ENCODE results near the gene SSNA1. TPM values are rescaled to one million over a fixed set of nuclear protein-coding genes. Genes with fewer than 3 reads are reported as not detected.

Gene SSNA1
- total and polyA plus RNA-seq, 9 of the 15 experiments (the other 6 are each of a cell fraction or from before 2014, with no cell fraction given): 1.9 to 130 (median 57.1) TPM

- TF ChIP-seq CTCF (IDR thresholded peaks at IDR 0.05 in 2 of 3, conservative IDR thresholded peaks at IDR 0.05 in 1 of 3; ENCODE audit: insufficient read depth in 2 of 3, low read depth in 1 of 3, low read length in 3 of 3): no peak
- TF ChIP-seq BMI1 (IDR thresholded peaks at IDR 0.05; ENCODE audit: low read length): no peak
- TF ChIP-seq HDAC1 (IDR thresholded peaks at IDR 0.05): no peak
- no peak for TF ChIP-seq ZNF740 (CRISPR knock-in tag; IDR thresholded peaks at IDR 0.05)
- TF ChIP-seq ZNF740 (tag; IDR thresholded peaks at IDR 0.05): no peak
- TF ChIP-seq SIN3B (IDR thresholded peaks at IDR 0.05; ENCODE audit: low read depth): no peak
- TF ChIP-seq TAF1 (IDR thresholded peaks at IDR 0.05; ENCODE audit: control insufficient read depth, extremely low read depth, insufficient read depth, low read length, severe bottlenecking): no peak
- no peak for TF ChIP-seq ARID3B (CRISPR knock-in tag; IDR thresholded peaks at IDR 0.05; ENCODE audit: borderline replicate concordance)
- no peak for TF ChIP-seq THRA (IDR thresholded peaks at IDR 0.05)
- TF ChIP-seq USF2 (CRISPR knock-in tag; IDR thresholded peaks at IDR 0.05): no peak
- no peak for TF ChIP-seq FOXJ2 (tag; IDR thresholded peaks at IDR 0.05)
- no peak for TF ChIP-seq BRD4 (IDR thresholded peaks at IDR 0.05)
- TF ChIP-seq E2F8 (IDR thresholded peaks at IDR 0.05; ENCODE audit: low read depth, partially characterized antibody): no peak
- TF ChIP-seq ZNF277 (CRISPR knock-in tag; IDR thresholded peaks at IDR 0.05; ENCODE audit: borderline replicate concordance): no peak
- TF ChIP-seq ZNF12 (CRISPR knock-in tag; IDR thresholded peaks at IDR 0.05): no peak
- no peak for TF ChIP-seq KDM1A (IDR thresholded peaks at IDR 0.05)
Measured at GRCh38 chr9:137138722-137139467, 49.6 kb upstream of the SSNA1 start, which contains the start of gene GRIN1 (continued).
